GM21619 (cell line): ENCODE data around the gene KLHL29.

Experiments used
- ATAC-seq: cut with Tn5 transposase; IDR thresholded peaks from one replicate; pipeline ENCODE4 v1.9.1; 2021; ENCODE audit not compliant: unreplicated experiment

Gene KLHL29

DNA sequence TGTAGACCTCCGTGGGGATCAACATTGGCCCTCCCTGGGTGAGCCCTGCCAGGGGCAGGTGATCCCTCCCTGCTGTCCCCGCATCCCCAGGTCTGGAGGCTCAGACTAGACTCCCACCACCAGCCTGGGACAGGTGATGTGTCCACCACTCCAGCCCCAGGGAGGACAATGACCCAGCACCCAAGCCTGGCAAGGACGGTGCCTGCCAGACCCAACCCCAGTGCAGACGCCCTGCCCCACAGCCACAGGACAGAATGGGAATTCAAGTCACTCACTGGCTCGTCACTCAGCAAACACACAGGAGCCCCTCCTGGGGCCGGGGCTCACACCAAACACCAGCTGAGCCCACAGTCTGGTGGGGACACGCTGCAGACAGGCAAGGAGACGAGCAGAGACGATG is 302.2 kb downstream of the KLHL29 start:
- ATAC-seq = no peak

DNA sequence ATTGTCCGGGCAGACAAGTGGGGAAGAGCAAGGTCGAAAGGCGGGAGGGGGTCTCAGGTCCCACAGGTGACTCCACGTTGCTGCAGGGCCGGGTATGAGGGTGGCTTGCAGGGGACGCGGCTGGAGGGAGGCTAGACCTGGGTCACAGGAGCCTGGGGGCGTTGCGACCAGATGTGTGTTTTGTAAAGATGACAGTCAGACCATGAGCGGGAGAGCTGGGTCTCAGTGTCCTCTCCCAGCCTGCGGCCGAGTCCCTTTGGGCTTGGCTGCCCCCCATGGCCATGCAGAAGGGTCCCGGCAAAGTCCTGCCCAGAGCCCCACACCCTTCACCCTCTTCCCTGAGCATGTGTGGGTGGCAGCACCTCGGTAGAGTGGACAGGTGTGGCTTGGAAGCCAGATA is 302.7 kb downstream of the KLHL29 start:
- ATAC-seq = no peak

DNA sequence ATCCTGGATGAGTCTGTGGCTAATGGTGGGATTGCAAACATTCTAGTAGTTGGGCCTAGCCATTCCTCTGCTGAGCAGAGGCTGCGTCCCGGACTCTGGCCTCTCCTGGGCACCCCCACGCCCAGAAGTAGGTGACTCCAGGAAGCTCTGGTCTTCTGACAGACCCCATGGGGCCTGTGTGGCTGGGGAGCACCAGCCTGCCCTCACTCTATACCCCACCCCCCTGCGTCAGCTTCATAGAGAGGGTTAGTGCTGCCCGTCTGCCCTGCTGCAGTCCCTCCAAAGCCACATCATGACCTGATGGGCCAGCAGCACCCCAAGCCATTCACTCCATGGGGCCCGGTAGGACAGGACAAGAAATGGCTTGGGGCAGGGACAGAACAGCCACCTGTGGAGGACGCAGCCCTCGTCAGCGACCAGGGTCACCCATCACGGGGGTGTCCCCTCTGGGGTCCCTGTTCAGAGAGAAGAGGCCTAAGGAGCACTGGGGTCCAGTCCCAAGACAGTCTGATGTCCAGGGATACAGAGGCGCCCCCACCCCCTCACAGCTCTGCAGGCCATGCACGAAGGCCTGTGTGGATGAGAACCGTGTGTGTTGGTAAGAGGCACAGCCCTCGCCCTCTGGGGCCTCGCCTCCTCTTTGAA is 303.6 kb downstream of the KLHL29 start:
- no peak for ATAC-seq

DNA sequence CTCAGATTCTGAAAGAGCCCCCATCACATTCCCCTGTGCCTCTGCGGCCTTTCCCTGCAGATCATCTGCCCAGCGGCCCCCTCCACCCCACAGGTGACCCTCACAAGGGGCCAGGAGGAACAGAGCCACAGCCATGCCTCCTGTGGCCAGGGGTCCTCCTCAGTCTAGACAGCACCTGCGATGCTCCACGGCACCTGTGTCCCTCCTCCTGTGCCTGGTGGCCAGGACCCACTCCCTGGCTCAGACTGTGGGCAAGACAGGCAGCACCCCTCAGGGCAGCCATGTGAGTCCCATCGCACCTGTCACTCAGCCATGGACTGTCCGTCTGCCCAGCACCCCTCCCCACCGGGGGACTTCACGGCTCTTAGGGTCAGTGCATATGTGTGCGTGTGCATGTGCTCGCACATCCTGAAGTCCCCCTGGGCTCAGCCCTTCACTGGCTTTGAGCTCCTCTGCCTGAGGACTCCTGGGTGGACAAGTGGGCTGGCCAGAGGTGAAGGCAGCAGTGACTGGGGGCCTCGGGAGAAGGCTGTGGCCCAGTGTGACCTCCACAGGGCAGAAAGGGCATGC is 304.2 kb downstream of the KLHL29 start:
- ATAC-seq = no peak

DNA sequence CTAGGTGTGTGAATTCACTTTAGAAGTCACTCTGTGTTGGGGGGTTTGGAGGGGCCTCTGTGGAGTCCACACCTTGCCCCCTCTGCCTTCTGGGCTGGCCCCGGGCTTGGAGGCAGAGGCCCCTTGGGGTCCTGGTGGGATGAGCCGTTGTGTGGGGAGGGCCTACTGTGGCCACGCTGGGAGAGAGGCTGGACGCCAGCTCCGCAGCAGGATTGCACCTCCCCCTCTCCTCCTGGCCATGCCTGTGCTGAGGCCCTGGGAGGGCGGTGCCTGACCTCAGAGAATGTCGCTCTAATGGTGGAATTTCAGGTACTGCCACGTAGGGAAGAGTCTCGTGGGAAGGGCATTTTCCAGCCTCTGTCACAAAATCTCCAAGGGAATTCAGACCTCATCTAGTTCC is 304.9 kb downstream of the KLHL29 start:
- ATAC-seq = no peak

DNA sequence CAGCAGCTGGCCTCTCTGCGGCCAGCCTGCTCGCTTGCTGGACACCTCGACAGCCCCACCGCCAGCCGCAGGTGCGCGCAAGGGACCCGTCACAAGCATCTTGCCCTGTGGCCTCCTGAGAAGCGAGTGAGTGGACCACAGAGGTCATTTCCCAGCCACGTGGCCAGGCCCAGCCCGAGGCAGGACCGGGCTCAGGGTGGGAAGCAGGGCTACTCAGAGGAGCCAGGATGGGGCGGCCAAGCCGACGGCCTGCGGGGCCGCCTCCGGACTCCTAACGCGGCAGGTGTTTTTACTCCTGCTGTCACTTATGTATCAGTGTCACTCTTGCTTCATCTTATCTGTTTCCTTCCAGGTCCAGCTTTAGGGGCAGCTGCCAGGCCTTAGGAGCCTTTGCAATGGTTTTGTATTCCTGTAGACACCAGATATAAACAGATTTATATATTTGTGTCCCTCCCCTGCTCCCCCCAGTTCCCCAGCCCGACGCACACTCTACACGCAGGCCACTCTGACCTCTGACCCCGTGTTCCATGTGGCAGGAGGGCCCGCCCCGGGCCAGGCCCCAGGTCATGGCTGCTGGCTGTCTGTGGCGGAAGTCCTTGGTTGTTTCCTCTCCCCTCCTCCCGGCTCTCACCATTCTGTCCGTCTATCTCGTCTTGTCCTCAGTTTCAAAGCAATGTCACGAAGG is 305.6 kb downstream of the KLHL29 start:
- ATAC-seq = no peak

DNA sequence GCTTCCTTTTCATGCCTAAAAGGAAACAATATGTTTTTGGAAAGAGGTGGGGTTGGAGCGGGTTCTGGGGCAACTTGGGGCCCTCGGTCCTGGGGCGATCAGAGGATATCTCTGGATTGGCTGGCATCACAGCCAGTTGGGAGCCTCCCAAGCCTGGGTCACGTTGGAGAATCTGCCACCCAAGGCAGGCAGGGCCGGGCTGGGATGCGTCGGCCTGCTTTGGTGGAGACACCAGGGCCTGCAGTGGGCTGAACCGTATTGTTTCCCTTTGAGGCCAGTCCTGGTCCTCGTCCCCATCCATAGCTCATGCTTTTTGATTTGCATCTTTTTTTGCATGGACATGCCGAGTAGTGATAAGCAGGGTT is 306.1 kb downstream of the KLHL29 start:
- ATAC-seq = no peak

DNA sequence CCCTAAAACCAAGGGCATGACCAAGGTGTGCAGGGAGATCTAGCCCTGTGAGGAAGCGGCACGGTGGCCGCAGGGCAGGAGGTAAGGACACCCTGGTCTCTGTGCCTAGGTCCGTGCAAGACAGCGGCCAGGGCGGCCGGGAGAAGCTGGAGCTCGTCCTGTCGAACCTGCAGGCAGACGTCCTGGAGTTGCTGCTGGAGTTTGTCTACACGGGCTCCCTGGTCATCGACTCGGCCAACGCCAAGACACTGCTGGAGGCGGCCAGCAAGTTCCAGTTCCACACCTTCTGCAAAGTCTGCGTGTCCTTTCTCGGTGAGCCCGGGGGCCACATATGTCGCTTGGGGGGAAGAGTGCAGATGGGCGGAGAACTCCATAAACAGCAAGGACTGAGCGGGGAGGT is 306.6 kb downstream of the KLHL29 start:
- no peak for ATAC-seq

DNA sequence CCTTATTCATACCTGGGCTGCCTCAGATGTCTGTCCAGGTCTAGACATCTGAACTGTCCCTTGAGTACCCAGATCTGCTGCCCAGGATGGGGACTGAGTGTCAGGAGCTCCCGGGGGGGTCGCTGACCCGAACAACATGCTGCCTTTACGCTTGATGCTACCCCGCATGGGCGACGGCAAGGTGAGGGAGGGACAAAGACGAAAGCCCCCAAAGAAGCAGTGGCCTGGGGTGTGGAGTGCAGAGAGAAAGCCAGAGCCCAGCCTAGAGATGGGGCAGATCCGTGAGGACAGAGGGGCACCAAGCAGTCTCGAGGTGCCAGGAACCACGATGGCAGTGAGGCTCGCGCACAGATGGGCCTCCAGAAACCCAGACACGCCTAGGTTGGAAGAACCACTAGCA is 307.3 kb downstream of the KLHL29 start:
- ATAC-seq = no peak

DNA sequence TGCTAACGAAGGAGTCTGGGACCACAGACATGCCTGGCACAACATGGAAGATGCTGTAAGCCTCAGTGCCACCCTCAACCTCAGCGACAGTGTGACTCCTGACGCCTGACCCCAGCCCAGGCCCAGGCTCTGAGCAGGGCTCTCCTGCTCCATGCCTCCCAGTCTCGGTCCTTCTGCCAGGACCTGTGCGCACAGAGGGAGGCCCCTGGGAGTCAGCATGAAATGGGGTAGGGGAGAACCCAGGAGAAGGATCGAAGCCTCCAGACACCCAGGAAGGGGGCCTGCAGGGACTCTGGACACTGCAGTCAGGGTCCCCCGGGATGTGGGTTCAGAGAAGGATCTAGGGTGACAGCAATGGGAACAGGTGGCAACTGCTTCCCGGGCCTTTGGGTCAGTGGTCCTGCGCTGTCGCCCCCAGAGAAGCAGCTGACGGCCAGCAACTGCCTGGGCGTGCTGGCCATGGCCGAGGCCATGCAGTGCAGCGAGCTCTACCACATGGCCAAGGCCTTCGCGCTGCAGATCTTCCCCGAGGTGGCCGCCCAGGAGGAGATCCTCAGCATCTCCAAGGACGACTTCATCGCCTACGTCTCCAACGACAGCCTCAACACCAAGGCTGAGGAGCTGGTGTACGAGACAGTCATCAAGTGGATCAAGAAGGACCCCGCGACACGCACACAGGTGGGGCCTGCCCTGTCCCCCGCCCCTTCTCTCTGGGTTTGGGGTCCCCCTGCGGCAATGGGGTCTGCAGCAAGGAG is 308.0 kb downstream of the KLHL29 start:
- no peak for ATAC-seq

DNA sequence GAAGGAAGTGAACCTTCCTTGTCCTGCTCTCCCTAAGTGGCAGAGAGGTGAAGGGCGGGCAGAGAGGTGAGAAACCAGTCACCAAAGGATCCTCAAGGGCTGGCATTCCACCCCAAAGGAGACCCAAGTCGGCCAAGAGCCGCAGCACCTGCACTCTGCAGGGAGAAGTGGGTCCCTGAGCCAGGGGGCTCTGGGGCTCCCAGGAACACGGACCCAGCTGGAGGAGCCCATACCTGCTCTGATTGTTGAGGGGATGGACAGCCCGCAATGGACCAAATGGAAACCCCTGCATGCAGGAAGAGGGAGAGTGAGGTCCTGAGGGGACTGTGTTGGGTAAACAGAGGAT is 308.6 kb downstream of the KLHL29 start:
- no peak for ATAC-seq

DNA sequence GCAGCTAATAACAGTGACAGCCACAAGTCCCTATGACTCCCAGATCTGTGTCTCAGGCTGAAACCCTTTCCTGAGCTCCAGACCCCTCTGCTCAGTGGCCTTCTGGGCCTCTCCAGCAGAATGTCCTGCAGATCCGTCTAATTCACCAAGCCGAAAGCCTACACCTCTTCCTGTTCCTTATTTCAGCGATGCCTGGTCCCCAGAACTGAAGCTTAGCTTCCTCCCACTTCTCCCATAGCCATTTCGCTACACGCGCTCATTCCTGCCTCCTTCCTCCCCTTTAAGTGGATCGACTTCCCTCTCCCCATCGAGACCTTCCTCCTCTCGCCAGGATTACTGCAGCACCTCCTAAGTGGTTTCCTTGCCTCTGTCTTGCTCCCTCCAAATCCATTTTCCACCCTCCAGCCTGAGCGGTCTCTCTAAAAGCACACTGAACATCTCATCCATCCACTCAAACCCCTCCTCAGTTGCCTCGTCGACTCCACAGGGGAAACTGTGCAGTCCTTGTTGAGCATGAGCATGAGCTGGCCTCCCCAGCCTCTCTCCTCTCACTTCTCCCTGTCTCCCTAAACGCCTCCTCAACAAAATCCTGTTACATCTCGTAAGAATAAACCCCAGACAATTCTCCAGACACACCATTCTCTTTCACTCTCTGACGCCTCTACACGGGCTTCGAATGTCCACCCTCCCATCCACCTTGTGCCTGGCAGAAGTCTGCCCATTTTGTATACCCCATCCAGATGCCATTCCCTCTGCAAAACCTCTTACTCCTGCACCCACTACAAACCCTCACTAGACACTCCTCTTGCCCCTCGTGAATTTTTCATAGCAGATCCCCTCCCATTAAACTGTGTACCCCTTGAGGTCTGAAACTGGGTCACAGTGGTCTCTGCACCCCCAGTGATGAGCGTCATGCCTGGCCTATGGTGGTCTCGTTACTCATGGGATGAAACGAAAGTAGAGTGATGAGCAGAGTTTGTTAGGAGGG is 309.4 kb downstream of the KLHL29 start:
- ATAC-seq = no peak

DNA sequence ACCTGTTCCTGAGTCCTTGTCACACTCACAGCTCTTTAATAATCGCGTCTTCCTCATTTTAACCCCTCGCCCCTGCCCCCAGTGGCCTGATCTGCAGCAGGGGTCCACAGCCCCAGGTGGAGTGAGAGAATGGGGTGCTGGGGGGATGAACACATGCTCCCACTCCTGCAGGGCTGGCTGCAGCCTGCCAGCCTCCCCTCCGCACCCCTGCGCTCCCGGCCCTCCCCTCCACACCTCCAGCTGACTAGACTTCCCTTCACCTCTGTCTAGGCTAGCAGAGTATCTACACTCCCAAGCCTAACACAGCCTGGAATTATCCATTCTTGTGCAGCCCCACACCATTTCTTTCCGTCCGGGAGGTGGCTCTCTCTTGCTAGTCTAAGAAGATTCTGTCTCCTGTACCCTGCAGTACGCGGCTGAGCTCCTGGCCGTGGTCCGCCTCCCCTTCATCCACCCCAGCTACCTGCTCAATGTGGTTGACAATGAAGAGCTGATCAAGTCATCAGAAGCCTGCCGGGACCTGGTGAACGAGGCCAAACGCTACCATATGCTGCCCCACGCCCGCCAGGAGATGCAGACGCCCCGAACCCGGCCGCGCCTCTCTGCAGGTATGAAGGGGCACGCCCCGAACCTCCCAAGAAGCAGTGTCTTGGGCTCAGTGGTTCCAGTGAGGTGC is 310.4 kb downstream of the KLHL29 start:
- no peak for ATAC-seq

DNA sequence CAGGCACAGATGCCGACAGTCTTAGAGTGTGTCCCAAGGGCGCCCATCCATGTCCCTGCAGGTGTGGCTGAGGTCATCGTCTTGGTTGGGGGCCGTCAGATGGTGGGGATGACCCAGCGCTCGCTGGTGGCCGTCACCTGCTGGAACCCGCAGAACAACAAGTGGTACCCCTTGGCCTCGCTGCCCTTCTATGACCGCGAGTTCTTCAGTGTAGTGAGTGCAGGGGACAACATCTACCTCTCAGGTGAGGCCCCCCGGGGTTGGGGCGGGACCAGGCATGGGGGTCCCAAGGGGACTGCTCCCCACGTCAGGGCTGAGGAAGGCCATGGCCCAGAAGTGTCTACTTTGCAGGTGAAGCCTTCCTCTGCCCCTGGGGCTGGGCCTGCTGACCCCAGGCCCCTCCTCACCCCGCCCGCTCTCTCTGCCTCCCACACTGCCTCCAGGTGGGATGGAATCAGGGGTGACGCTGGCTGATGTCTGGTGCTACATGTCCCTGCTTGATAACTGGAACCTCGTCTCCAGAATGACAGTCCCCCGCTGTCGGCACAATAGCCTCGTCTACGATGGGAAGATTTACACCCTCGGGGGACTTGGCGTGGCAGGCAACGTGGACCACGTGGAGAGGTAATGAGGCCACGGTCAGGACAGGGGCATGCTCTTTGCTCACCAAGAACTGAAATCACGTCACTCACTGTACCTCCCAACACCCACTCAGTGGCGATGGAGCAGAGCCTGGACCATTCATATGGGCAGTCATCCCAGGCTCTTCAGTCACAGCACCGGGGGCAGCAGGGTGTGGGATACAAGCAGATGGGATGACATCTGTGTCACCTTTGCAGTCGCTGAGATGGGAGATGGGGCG is 311.1 kb downstream of the KLHL29 start:
- ATAC-seq = no peak

DNA sequence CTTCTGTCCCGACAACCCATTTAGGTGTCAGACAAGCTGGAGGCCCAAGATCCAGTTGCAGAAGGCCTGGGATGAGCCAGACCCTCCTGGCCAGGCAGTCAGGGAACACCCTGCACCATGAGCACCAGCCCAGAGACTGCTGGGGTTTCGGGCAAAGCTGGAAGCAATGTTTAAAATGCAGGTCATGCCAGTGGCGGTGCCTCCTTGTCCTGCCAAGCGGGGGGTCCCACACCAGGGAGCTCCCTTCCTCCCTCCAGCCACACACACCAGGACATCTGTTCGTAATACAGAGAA is 311.7 kb downstream of the KLHL29 start:
- no peak for ATAC-seq

DNA sequence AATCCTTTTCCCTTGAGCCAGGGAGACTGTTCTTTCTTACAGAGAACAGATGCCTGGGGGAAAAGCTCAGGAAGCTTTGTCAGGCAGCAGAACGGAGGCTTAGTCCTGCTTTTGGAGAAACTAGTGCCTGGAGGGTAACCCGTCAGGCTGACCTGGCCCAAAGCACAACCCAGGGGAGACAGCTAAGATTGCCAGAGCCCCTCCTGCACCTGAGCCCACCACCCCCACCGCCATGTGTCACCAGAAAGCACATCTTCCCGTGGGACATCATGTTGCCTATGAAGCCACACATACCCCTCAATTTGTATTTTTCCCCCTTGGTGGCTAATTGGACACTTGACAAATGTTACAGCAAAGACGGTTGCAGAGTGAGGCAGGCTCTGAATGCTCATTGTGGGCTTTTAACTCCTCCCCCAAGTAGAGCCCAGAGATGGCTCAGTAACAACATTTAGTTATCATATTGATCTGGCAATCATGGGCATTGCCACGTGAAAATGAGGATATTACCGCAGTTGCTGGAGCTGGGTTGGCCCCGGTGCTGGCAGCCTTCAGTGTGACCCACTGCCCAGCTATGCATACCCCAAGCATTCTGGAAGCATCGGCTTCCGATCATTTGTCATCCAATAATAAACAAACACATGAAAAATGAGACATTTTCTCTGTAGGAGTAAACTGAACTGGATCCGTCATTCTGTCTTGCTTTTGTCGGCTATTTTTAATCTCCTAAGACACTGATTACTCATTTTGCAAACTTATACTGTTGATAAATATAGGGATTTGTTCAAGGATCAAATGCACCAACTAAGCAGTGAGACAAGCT is 312.5 kb downstream of the KLHL29 start:
- no peak for ATAC-seq

DNA sequence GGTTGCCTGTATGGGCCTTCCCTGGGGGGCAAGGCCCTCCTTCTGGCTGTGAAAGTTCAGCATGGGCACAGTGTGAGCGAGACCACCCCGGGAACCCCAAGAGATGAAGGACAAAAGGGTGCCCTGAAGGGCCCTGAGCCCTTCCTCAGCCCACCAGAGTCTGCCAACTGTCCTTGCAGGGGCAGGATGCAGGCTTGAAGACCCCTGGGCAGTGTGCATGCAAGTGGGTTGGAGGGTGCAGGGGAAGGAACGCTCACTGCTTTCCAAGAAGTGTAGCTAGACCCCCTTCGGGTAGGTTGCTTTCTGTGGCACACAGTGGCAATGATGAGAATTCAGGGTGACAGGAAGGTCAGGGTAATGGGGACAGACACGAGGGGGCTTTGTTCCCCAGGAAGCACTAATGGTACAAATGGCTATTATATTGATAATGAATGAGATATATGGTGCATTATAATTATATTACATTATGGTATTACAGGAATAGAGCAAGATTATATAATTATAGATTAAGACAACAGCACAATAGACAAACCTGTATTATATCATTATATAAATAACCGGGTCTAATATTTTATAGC is 313.2 kb downstream of the KLHL29 start:
- no peak for ATAC-seq
